GM12874 (cell line): ENCODE measurements around the gene LAMTOR2.

ENCODE experiments used
- TF ChIP-seq, protein P1 (sequence below): IDR thresholded peaks from 2 replicates; pipeline ENCODE4 v1.5.1; 2011; ENCODE audit warnings: low read depth, mild to moderate bottlenecking, control low read depth, low read length, moderate library complexity; ENCODE audit not compliant: insufficient read depth

LAMTOR2 gene

DNA sequence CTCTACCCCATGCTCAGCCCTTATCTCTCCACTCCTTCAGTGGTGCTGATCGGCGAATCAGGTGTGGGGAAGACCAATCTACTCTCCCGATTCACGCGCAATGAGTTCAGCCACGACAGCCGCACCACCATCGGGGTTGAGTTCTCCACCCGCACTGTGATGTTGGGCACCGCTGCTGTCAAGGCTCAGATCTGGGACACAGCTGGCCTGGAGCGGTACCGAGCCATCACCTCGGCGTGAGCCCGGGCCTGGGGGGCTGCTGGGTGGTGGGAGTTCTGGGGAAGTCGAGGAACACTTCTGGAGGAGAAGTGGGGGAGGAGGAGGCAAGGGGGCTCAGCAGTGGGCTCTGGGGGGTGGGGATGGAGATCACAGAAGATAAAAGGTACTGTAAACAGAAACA lies 11.3 kb downstream of the LAMTOR2 start:
- TF ChIP-seq, protein P1, sequence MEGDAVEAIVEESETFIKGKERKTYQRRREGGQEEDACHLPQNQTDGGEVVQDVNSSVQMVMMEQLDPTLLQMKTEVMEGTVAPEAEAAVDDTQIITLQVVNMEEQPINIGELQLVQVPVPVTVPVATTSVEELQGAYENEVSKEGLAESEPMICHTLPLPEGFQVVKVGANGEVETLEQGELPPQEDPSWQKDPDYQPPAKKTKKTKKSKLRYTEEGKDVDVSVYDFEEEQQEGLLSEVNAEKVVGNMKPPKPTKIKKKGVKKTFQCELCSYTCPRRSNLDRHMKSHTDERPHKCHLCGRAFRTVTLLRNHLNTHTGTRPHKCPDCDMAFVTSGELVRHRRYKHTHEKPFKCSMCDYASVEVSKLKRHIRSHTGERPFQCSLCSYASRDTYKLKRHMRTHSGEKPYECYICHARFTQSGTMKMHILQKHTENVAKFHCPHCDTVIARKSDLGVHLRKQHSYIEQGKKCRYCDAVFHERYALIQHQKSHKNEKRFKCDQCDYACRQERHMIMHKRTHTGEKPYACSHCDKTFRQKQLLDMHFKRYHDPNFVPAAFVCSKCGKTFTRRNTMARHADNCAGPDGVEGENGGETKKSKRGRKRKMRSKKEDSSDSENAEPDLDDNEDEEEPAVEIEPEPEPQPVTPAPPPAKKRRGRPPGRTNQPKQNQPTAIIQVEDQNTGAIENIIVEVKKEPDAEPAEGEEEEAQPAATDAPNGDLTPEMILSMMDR, result no peak

DNA sequence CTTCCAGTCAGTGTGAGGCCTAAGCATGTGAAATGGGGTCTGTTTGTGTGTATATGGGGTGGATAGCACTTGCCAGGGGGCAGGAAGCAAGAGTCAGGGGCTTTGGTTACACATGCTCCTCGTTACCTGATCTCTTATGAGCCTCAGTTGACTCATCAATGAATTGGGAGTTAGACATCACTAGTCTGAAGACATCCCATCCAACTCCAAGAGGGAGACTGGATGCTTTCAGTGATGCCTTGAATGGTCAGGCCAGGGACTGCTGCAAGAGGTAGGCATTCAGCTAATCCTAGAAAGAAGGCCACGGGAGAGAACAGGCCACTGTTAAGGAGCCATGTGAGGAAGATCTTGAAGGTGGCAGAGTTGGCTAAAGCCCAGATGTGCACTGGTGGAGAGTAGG lies 12.7 kb downstream of the LAMTOR2 start:
- TF ChIP-seq, protein P1, result no peak

DNA sequence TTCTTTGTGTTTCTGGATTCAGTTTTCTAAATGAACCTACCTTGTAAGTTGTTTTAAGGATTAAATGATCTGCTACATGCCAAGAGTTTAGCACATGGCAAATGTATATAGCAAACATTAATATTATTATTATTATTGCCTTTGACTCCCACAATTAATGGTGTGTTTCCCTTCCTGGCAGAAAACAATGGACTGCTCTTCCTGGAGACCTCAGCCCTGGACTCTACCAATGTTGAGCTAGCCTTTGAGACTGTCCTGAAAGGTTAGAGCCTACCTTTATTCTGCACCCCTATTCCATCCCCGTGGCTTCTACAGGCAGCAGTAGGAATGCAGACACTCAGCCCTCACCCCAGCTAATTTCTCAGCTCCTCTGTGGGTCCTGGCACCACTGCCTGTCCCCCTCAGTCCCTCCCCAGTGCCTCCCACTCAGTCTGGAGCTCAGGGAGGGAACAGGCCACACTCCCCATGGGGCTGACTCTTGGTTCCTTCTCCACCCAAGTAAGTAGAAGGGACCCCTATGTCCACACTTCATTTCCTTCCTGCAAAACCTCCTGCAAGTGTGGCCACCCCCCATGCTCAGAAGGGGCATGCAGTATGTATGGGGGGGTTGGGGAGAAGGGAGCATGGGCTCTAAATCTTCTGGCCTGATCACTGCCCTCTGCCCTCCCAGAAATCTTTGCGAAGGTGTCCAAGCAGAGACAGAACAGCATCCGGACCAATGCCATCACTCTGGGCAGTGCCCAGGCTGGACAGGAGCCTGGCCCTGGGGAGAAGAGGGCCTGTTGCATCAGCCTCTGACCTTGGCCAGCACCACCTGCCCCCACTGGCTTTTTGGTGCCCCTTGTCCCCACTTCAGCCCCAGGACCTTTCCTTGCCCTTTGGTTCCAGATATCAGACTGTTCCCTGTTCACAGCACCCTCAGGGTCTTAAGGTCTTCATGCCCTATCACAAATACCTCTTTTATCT lies 15.2 kb downstream of the LAMTOR2 start:
- TF ChIP-seq, protein P1, result no peak

DNA sequence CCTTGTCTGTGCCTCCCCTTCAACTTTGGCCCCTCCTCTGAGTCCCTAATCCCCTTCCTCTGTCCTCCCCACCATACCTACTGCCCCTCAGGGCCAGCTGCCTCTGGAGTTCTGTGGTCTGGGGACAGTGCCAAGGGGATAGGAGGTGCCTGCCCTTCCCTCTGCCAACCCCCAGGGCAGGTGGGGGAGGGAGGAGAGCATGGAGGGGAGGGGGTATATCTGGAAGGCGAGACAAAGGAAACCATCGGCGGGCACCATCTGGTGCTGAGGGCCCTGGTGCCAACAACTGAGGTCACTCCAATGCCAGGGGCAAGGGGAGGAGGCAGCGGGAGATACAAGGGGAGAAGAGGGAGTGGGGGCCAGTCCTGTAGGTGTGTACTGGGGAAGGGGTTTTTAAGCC lies 16.0 kb downstream of the LAMTOR2 start:
- TF ChIP-seq, protein P1, result no peak

DNA sequence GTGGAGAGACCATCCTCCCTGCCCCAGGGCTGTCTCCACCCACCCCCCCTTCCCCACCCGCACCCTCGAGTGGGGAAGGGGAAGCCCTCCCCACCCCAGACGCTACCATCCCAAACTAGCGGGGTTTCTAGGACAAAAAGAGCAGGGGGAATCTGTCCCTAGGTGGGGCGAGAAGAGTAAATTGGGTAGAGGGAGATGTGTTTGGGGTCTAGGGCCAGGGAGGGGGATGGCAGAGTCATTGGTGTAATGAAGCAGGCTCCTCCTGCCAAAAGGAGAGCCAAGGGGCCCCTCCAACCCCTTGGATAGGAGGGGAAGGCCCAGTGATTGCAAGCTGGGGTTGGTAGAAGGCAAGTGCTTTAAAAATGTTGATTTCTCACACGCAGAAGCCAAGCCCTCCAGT lies 17.7 kb downstream of the LAMTOR2 start:
- TF ChIP-seq, protein P1, result no peak

DNA sequence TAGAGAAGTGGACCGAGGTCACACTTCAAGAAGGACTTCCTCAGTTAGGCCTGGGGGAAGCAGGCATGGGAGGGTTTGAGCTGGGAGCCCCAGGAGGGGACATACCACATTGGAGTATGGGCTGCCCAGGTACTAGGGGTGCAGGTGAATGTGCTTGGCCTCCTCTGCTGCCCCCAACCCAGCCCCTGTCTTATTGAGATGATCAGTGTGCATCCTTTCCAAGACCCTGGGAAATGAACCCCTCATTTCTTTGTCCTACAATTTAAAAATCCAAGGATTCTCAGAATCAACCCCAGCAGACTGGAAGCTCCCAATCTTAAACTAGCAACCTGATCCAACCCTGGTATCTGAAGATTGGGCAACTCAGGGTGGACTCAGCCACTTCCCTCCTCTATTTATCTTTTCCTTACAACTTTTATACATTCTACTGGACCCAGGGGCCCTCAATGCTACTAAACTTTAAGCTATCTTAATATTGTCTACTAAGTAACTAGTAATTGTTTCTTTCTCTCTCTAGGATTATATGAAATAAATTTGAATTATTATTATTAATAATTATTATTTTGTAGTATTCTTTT lies 18.6 kb downstream of the LAMTOR2 start:
- TF ChIP-seq, protein P1, result no peak

DNA sequence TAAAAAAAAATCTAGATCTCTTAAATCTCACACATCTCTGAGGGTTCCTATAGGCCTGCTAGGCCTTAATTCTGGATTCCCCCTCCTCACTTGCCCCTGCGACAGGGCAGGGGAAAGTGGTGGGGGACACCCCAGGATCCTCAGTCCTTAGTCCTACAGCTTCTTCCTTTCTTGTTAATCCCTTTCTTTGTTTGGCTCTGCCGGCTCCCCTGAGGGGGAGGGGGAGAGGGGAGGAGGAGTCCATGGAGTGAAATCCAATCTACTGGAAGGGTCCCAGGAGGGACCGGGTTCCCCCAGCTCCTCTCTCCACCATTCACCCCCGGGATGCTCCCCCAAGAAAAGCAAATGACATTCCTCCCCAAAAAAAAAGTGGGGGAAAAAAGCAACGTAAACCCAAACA lies 19.2 kb downstream of the LAMTOR2 start:
- TF ChIP-seq, protein P1, result no peak
